ENCODE data around the gene GSK3A. TPM values are rescaled to one million over a fixed set of nuclear protein-coding genes. Genes with fewer than 3 reads are reported as not detected.

Gene GSK3A
- total and polyA plus RNA-seq, 2 of the 4 experiments (the other 2 are of a cell fraction), result 8.1 to 43.3 TPM

- no TSS peak for BruUV-seq (replicated peaks)
- H3K9me1 ChIP-seq (ENCODE audit: insufficient read depth, low read length), result peaks cover 16% of the 10 kb centered on the region
- no peak for DNase-seq
- H3K23ac ChIP-seq (ENCODE audit: low read depth, low read length), result peak overlapping the region; percentile 68
- ATAC-seq (ENCODE audit: low read depth), result peak; percentile 0; the same call in 1 of the 2 replicates
- H3K27me3 ChIP-seq (ENCODE audit: control insufficient read depth, insufficient read depth, low read length), result no peaks in the 10 kb centered on the region
- peak overlapping the region; percentile 16 for H2BK5ac ChIP-seq (ENCODE audit: low read depth, low read length, poor library complexity, severe bottlenecking)
- peaks cover 38% of the 10 kb centered on the region for H4K20me1 ChIP-seq (ENCODE audit: insufficient read depth, low read length)
- in situ Hi-C loops (cut with MboI; ENCODE audit: low sequenced_read_pairs), result no loop called here
- H2BK20ac ChIP-seq (ENCODE audit: low read depth, low read length), result no peak overlapping the region
- H2AK5ac ChIP-seq (ENCODE audit: low read depth, low read length), result peak overlapping the region; percentile 90
- 0% methylated on average over 20 of the region's 41 CpGs; no CpG with 5 or more reads in 1 of the 2 experiments for WGBS, 2 experiments (ENCODE audit: extremely low coverage in 2 of 2, insufficient read length in 1 of 2)
- no peaks in the 10 kb centered on the region for H3K9me3 ChIP-seq (ENCODE audit: control insufficient read depth, insufficient read depth, low read length)
- no peak overlapping the region for H2BK120ac ChIP-seq (ENCODE audit: low read depth, low read length)
- ChIA-PET CTCF (interaction anchor here (0.7 kb wide), 1 partner anchor 125 kb away, joined by 4 read pairs; no protein-coding TSS in a partner anchor), POLR2A (ENCODE audit: unreplicated experiment) (no interaction called here)
- peak overlapping the region; percentile 98 for H2AK9ac ChIP-seq (replicated peaks; ENCODE audit: low read depth, low read length, poor library complexity)
- no peak overlapping the region for H2BK15ac ChIP-seq (ENCODE audit: low read depth, low read length)
- peak overlapping the region; percentile 94 for H3K4me2 ChIP-seq (ENCODE audit: low read depth, low read length)
- H3K14ac ChIP-seq (replicated peaks; ENCODE audit: low read depth, low read length), result peak overlapping the region; percentile 81
- intact Hi-C loops (cut with micrococcal nuclease), result no loop called here
- peak overlapping the region; percentile 89 for H3K9ac ChIP-seq (ENCODE audit: low read depth, low read length)
- H4K5ac ChIP-seq (ENCODE audit: low read depth, low read length), result no peak overlapping the region
- peaks cover 27 to 60% of the 10 kb centered on the region in 2 experiments for H3K79me1 ChIP-seq (ENCODE audit: low read depth in 1 of 2, low read length in 2 of 2)
- no peak overlapping the region for H3K18ac ChIP-seq (ENCODE audit: low read depth, low read length)
- H3K4me1 ChIP-seq (ENCODE audit: control insufficient read depth, insufficient read depth, low read length), result peaks cover 39% of the 10 kb centered on the region
- H3K27ac ChIP-seq (ENCODE audit: insufficient read depth, low read length), result peak overlapping the region; percentile 70
- peak overlapping the region; percentile 76 for H2AFZ ChIP-seq (replicated peaks; ENCODE audit: low read length, poor library complexity)
- peak overlapping the region; percentile 8; the same call in 1 of the 2 replicates for H4K91ac ChIP-seq (ENCODE audit: insufficient read depth, low read depth, low read length)
- peak overlapping the region; percentile 89 for H3K4me3 ChIP-seq (ENCODE audit: insufficient read depth, low read depth, low read length)
- dilution Hi-C loops (cut with HindIII; ENCODE audit: low sequenced_read_pairs, unreplicated experiment), result no loop called here
- peak overlapping the region; percentile 44 for H3K4ac ChIP-seq (ENCODE audit: low read depth, low read length)
- H3K36me3 ChIP-seq (ENCODE audit: control insufficient read depth, insufficient read depth, low read length), result peaks cover 29% of the 10 kb centered on the region
- H4K8ac ChIP-seq (ENCODE audit: low read depth in 2 of 2, low read length in 2 of 2), result peak overlapping the region in 1 of 2 experiments; percentile 15; a peak in 1 of 4 replicates
- no peak overlapping the region; the same call in none of the 2 replicates for H3K56ac ChIP-seq (ENCODE audit: extremely low read depth, insufficient read depth, low read length)
- TF ChIP-seq MAZ (IDR thresholded peaks at IDR 0.05; ENCODE audit: borderline replicate concordance, low read depth, low read length) (no peak), NFE2L2 (IDR thresholded peaks at IDR 0.05; ENCODE audit: low read depth, low read length) (no peak), FOS (IDR thresholded peaks at IDR 0.05; ENCODE audit: low read depth, low read length) (no peak), CTCF (conservative IDR thresholded peaks at IDR 0.05; ENCODE audit: low read depth, low read length) (no peak), POLR2A (IDR thresholded peaks at IDR 0.05; ENCODE audit: low read depth, low read length) (no peak), RFX5 (IDR thresholded peaks at IDR 0.05; ENCODE audit: low read depth, low read length) (no peak), SMC3 (IDR thresholded peaks at IDR 0.05; ENCODE audit: low read depth, low read length) (no peak), RCOR1 (IDR thresholded peaks at IDR 0.05; ENCODE audit: insufficient replicate concordance, low read length) (no peak), MXI1 (IDR thresholded peaks at IDR 0.05; ENCODE audit: borderline replicate concordance, low read depth, low read length) (no peak), BHLHE40 (IDR thresholded peaks at IDR 0.05; ENCODE audit: low read depth, low read length) (no peak), CHD1 (IDR thresholded peaks at IDR 0.05; ENCODE audit: low read depth, low read length) (no peak), MAFK (IDR thresholded peaks at IDR 0.05; ENCODE audit: low read depth, low read length) (no peak), RAD21 (IDR thresholded peaks at IDR 0.05; ENCODE audit: low read length) (no peak), ELK1 (IDR thresholded peaks at IDR 0.05; ENCODE audit: borderline replicate concordance, low read depth, low read length) (no peak)
- TF ChIP-seq, protein P1, sequence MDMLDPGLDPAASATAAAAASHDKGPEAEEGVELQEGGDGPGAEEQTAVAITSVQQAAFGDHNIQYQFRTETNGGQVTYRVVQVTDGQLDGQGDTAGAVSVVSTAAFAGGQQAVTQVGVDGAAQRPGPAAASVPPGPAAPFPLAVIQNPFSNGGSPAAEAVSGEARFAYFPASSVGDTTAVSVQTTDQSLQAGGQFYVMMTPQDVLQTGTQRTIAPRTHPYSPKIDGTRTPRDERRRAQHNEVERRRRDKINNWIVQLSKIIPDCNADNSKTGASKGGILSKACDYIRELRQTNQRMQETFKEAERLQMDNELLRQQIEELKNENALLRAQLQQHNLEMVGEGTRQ (IDR thresholded peaks at IDR 0.05; ENCODE audit: low read depth, low read length), result no peak
Measured at GRCh38 chr19:42284591-42285341, 42.4 kb upstream of the GSK3A start.

Data from IMR-90 (cell line).